ENCODE results near the gene PEAK3.

GRCh38 chr19:2300533-2300932, 18.6 kb upstream of the PEAK3 start:
- TF ChIP-seq CTCF (IDR thresholded peaks at IDR 0.05), result no peak
- no peak for TF ChIP-seq POLR2A (IDR thresholded peaks at IDR 0.05)
